Lower leg skin (tissue), 4 donors: ENCODE measurements around the gene ABHD17B. TPM values are rescaled to one million over a fixed set of nuclear protein-coding genes. Genes with fewer than 3 reads are reported as not detected.

Experiments
- DNase-seq, 2 donors: peaks; one replicate each; pipeline ENCODE4 v3.0.0-alpha.2; 2019; ENCODE audit warnings: low spot score in 2 of 2
- H3K4me3 ChIP-seq: fragments of 200-600 bp; sonication (generic); 2 replicates; pipeline ENCODE4 v1.5.1; 2017; ENCODE audit warnings: mild to moderate bottlenecking, low read depth; ENCODE audit not compliant: poor library complexity, severe bottlenecking
- CTCF ChIP-seq, 3 donors: fragments of 450-650 bp; IDR thresholded peaks; one replicate each; pipeline ENCODE4 v1.5.1; 2016; ENCODE audit warnings: antibody characterized with exemption in 3 of 3, mild to moderate bottlenecking in 3 of 3, moderate library complexity in 2 of 3
- POLR2A ChIP-seq, 2 donors: fragments of 450-650 bp; IDR thresholded peaks; one replicate each; pipeline ENCODE4 v1.6.1; 2016 to 2017; ENCODE audit warnings: antibody characterized with exemption in 2 of 2, mild to moderate bottlenecking in 1 of 2, moderate library complexity in 1 of 2
- WGBS, 2 donors: methylation state at CpG; one replicate each; pipeline ENCODE4 v1.1.5; 2018; 5-methylcytosine and 5-hydroxymethylcytosine counted together
- intact Hi-C: fragments of 100-400 bp; cut with DNase I; formaldehyde crosslinking; loops from one replicate; pipeline ENCODE4 v1.15.0; 2023; ENCODE audit warnings: low total_unique reads
- total RNA-seq, 4 donors: library from RNA; depleted of rRNA; stranded (reverse); fragments of >200 nt; gene quantifications; one replicate each; pipeline ENCODE4 v1.1.0, GENCODE V29; 2016

Gene ABHD17B
- total RNA-seq, 4 donors from 2014 or later, result 36.8 to 44.1 (median 40.1) TPM

- intact Hi-C loops, result no loop called here
- no peak for DNase-seq
- H3K4me3 ChIP-seq, result no peak overlapping the region
- TF ChIP-seq CTCF (IDR thresholded peaks at IDR 0.05), result no peak
- TF ChIP-seq POLR2A (IDR thresholded peaks at IDR 0.05), result no peak
These were observed 10.3 kb upstream of the ABHD17B start for GRCh38 chr9:71921190-71921814.

- H3K4me3 ChIP-seq, result no peak overlapping the region
- intact Hi-C loops, result no loop called here
- no peak for TF ChIP-seq CTCF (IDR thresholded peaks at IDR 0.05)
- TF ChIP-seq POLR2A (IDR thresholded peaks at IDR 0.05), result no peak
- WGBS, 2 donors, result 88 to 97% methylated on average over 1 of the region's 1 CpG
- DNase-seq, result no peak
These were observed 9.6 kb upstream of the ABHD17B start for GRCh38 chr9:71920456-71921189.

- WGBS, 2 donors, result 92 to 98% methylated on average over 5 of the region's 5 CpGs
- H3K4me3 ChIP-seq, result no peak overlapping the region
- intact Hi-C loops, result no loop called here
- no peak for DNase-seq
- no peak for TF ChIP-seq POLR2A (IDR thresholded peaks at IDR 0.05)
- TF ChIP-seq CTCF (IDR thresholded peaks at IDR 0.05), result no peak
These were observed 7.4 kb upstream of the ABHD17B start for GRCh38 chr9:71918419-71918818.

GRCh38 chr9:71916834-71917534 is 6.0 kb upstream of the ABHD17B start:
- intact Hi-C loops, result no loop called here
- no peak for DNase-seq
- TF ChIP-seq POLR2A (IDR thresholded peaks at IDR 0.05), result no peak
- H3K4me3 ChIP-seq, result no peak overlapping the region

- intact Hi-C loops, result no loop called here
- TF ChIP-seq CTCF (IDR thresholded peaks at IDR 0.05) (no peak), POLR2A (IDR thresholded peaks at IDR 0.05) (no peak)
- no peak for DNase-seq
- no peak overlapping the region for H3K4me3 ChIP-seq
These were observed 4.5 kb upstream of the ABHD17B start for GRCh38 chr9:71915495-71915894.

GRCh38 chr9:71911908-71912335 is 929 bp upstream of the ABHD17B start:
- 0% methylated on average over 9 of the region's 9 CpGs for WGBS, 2 donors
- intact Hi-C loops, result no loop called here
- H3K4me3 ChIP-seq, result peak overlapping the region; percentile 64
- no peak for TF ChIP-seq POLR2A (IDR thresholded peaks at IDR 0.05)
- DNase-seq, result no peak
